Measurements from ENCODE around the gene ATP11A.

GRCh38 chr13:112912726-112913440 is 223.0 kb downstream of the ATP11A start:
- TF ChIP-seq, protein P1, sequence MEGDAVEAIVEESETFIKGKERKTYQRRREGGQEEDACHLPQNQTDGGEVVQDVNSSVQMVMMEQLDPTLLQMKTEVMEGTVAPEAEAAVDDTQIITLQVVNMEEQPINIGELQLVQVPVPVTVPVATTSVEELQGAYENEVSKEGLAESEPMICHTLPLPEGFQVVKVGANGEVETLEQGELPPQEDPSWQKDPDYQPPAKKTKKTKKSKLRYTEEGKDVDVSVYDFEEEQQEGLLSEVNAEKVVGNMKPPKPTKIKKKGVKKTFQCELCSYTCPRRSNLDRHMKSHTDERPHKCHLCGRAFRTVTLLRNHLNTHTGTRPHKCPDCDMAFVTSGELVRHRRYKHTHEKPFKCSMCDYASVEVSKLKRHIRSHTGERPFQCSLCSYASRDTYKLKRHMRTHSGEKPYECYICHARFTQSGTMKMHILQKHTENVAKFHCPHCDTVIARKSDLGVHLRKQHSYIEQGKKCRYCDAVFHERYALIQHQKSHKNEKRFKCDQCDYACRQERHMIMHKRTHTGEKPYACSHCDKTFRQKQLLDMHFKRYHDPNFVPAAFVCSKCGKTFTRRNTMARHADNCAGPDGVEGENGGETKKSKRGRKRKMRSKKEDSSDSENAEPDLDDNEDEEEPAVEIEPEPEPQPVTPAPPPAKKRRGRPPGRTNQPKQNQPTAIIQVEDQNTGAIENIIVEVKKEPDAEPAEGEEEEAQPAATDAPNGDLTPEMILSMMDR (IDR thresholded peaks at IDR 0.05; ENCODE audit: poor library complexity), result no peak
- TF ChIP-seq EZH2 (IDR thresholded peaks at IDR 0.05; ENCODE audit: borderline replicate concordance), result no peak
